Stimulated activated CD4-positive, alpha-beta T cell treated with anti-CD3 and anti-CD28 coated beads, Interleukin-1b, Interleukin-23, amount 100 ng/mL, for 4 hours (primary cell): ENCODE measurements around the gene FRMD1.

Experiments
- DNase-seq, 2 donors: peaks; one replicate each; pipeline ENCODE4 v3.0.0-alpha.2; 2020; ENCODE audit warnings: low read depth in 2 of 2

The FRMD1 gene

DNA sequence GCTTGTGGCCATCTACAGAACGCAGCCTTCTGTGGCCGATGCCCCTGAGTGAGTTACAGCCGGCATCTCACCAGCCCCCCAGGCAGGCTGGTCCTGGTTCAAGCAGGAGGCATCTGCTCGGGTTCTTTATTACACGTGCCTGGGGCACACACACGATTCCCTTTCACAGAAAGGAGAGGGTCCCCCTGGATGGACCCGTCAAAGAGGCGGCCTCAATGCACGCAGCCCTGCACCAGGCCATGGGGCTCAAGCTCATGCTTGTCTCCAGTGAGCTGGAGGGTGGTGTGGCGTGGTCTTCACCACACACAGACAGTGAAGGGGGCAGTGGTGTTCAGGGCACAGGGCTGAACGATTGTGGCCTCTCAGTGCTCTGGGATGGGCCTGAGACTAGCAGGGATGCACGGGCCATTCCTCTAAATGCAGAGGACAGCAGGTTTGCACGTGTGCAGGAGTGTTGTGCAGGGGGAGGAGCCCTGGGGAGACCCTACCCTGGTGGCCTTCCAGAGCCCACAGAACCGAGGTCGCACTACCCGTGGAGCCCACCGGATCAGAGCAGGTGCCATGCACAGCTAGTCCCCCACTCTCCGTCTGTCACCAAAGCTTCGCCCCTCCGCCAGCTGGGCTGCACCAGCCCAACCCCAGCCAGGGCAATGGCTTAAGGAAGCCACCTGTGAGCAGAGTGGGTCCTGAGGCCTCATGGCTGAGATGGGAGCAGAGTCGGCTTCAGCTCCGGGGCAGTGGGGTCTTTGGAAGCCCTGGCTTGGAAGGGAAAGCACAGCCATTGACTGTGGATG, 23.1 kb downstream of the FRMD1 start:
- no peak for DNase-seq

GRCh38 chr6:168054765-168055560, 24.0 kb downstream of the FRMD1 start:
- DNase-seq, result no peak

DNA sequence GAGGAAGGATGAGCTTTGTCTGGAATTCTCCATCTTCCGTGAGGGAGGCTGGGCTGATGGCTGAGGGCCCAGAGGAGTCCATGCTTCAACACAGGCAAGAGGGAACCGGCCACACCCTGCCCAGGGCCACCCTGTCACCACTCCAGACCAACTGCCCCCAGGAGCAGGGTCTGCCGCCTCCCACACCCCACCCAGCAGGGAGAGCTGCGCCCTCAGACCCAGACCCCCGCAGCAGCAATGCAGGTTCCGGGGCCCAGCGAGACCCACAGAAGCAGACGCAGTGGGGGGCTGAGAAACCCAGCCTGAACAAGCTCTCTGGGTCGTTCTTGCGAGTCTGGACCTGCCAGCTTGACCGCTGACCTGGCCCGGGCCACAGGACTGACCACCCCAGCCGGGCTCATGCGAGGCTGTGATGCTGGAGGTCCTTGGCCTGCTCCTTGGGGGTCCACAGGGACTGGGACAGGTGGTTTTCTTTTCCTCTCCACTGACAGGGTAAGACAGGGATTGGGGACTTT, 25.0 kb downstream of the FRMD1 start:
- DNase-seq, result no peak

DNA sequence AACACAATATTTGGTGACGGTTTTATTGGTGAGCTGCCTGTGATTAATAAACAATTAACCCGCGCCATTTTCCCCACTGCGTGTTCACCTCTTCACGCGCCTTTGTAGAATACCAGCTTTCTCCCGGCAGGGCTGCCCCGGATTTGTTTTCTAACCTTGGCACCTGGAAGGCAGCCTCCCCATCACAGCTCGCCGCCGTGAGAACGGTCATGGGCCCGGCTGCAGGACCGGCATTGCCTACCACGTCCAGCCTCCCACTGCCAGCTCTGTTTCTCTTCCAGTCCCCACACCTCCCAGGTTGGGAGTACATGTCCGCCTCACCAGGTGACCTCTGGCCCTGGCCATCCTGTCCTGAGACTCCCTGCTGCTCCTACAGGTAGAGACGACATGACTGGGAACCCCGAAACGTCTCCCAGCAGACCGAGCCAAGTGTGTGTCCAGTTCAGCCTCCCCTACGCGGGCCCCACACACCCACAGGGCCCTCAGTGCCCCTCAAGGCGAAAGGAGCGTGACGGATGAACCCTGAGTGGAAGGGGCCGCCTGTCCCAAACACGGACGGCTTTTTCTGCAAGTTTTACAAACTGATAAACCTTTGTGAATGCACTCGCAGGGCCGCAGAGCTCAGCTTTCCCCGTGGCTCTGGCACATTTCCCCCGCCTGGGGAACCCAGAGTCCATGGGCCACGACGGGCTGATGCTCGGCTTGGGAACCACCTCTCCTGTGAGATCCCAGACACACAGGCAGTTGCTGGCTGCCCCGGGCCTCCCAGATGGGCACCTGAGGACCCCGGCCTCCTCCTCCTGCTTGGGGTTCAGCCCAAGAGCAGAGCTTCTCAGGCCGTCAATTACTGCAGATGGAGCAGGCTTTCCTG, 25.7 kb downstream of the FRMD1 start:
- DNase-seq, result no peak

DNA sequence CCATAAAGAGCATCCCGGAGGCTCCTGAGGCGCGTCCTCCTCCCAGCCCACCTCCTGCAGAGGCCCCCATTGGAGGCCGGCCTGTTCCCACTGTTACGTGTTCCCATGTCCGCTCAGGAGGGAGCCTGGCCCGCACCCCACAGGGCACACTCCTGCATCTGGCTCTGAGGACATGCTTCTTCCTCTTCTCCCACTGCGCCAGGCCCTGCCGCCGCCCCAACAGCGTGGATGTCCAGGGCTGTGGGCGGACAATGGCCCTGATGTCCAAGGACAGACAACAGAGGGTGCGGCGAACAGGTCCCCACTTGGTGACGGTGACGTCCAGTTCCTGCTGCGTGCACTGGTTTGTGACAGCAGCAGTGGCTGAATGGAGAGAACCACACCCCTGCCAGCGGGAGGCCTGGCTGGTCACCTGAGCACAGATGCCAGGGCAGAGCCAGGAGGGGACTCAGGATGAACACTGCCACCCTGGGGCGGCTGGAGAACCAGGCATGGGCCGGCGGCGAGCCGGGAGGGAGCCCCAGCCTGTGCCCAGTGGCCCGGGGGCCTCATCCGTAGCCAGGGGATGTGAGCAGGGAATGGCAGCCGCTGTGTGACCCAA, 26.6 kb downstream of the FRMD1 start:
- no peak for DNase-seq

GRCh38 chr6:168051648-168052047, 27.4 kb downstream of the FRMD1 start:
- no peak for DNase-seq

- DNase-seq, result no peak
Observed at GRCh38 chr6:168050881-168051586, 28.0 kb downstream of the FRMD1 start.

- DNase-seq, result no peak
Observed at GRCh38 chr6:168050225-168050880, 28.7 kb downstream of the FRMD1 start.

DNA sequence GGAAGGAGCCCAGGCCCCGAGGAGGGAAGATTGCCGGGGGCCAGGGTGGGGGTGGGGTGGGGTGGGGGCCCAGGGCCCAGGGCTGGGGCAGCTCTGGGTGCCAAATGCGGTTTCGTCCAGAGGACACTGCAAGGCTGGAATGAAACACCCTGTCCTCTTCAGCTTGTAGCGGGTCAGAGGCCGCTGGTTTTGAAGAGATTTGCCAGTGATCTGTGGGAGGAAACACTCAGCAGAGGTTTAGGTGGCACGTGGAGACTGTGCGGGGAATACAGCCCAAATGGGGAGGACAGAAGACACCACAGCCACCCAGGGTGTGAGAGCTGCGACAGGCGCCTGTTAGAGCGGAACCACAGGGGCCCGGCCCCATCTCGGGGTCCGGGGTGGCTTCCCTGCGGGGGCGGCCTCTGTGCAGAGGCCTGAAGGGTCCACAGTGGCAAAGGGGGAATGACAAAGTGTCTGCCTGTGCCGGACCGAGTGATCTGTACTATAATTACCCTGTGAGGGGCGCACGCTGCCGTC, 29.2 kb downstream of the FRMD1 start:
- no peak for DNase-seq

GRCh38 chr6:168049277-168049676, 29.7 kb downstream of the FRMD1 start:
- no peak for DNase-seq

DNA sequence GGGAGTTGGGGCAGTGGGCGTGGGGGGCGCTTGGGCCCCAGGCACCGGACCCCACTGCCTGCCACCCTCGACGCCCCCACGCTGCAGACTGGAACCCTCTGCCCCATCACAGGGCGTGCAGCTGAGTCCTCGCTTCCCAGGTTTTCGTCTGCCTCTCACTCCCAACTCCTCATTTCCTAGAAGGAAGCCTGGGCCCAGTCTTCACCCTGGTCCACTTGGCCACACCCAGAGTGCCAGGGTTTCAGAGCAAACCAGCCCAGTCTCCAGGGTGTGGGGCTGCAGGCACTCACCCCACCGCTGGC, 30.3 kb downstream of the FRMD1 start:
- no peak for DNase-seq

DNA sequence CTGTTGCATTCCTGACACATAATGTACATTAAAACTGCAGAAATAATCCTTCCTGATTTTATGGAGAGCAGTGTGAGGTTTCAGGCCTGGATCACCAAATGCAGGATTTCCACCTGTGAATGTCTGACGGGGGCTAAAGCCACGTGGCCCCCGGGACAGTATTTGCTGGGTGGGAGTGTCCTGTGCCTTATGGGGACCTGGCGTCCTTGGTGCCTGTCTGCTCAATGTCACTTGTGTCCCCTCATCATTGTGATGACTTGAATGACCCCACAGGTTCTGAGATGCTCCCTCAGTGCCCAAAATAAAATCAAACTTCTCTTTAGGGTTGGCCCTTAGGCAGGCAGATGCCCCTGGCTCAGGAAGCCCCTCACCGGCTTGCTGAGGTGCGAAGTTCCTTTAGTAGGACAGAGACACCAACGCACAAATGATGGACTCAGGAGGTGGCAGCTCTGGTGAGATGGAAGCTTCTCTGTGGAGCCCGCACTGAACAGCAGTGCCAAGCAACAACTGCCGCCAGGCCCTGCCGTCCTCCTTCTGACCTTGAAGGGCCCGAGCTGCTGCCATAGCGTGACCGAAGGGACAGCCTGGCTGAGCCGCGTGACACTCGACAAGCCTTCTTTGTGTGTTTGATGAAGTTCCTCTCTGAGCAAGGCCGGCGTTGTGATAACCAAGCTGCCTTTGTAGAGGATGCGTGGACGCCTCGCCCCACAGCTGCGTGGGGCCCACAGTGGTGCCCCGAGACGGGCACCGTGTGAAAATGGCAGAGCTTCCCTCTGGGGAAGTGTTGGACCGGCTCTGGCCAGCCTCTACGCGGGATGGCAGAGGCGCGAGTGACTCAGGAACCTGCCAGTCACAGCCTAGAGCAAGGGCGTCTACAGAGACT, 30.9 kb downstream of the FRMD1 start:
- no peak for DNase-seq

GRCh38 chr6:168046696-168047095, 32.3 kb downstream of the FRMD1 start:
- DNase-seq, result no peak

GRCh38 chr6:168045706-168046620, 33.0 kb downstream of the FRMD1 start:
- DNase-seq, result no peak

DNA sequence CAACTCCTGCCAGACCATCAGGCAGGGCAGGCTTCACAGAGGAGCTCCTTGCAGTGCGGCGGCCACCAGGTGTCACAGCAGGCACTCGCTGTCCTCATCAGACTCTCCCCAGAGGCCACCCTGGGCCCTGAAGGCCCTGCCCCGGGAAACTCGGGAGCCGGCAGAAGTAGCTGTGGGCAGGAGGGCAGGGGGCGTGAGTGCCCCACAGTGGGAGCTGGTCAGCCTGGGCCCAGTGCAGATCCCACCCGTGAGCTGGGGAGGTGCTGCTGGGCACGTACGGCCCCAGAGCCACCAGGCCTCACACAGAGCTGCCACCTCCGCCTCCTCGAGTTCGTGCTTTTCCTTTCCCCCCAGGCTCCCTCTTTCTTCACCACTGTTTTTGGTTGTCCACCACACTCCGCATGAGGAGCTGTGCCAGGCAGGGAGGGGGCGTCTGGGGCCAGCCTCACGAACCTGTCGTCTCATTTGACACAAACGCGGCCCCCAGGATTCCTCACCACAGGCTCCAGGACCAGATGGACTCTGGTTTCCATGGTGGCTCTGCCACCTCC, 33.8 kb downstream of the FRMD1 start:
- no peak for DNase-seq

- no peak for DNase-seq
Observed at GRCh38 chr6:168044521-168045130, 34.4 kb downstream of the FRMD1 start.

GRCh38 chr6:168043848-168044415, 35.1 kb downstream of the FRMD1 start:
- no peak for DNase-seq
